Limb (tissue), 2 donors: ENCODE results near the gene RNF19B.
A peak's percentile ranks its signal among the peaks of the same experiment; 100 is the strongest.

Experiments
- DNase-seq, 2 donors: peaks; one replicate each; pipeline ENCODE4 v3.0.0-alpha.2; 2016; ENCODE audit errors: extremely low spot score in 2 of 2

The RNF19B gene

GRCh38 chr1:32901823-32902534 is 62.6 kb downstream of the RNF19B start:
- no peak for DNase-seq

DNA sequence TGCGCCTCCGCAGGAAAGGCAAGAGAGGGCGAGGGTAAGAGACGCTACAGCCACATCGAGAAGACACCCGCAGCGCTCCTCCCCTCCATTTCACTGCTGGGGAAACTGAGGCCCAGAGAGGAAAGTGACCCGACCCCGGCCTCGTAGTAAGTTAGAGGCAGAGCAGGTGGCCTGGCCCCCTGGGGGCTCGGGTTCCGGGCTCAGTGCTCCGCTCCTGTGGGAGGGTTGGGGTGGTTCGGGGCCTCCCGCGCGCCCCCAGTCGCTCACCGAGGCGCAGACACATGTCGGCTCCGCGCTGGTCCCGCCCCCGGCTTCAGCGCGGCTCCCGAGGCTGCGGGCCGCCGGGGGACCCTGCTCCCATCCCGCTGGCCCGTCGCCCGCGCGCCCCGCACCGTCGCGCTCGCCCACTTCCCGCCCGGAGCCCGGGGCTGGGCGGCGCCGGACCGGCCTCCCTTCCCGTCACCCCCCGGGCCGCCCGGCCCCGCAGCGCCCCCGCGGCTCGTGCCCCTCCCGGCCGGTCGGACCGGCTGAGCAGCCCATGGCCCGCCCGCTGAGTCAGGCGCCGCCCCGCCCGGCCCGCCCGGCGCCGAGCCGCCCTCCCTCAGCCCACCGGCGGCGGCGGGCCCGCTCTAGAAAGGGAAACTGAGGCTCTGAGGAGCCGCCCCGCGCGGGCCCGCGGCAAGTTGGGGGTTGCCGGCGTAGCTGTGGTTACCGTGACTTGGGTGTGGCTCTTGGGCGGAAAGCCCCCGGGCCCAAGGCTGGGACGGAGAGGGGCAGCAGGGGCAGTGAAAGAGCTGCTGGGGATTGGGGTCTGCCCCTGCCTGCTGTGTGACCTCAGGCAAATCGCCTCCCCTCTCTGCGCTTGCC is 63.4 kb downstream of the RNF19B start, which contains the start of gene TMEM54:
Gene TMEM54, minus strand, starts transcription at position 434 of the 867 bp plus-strand sequence. Its CDS starts 151 bp downstream, at position 283.
- DNase-seq, result peak in 1 of 2 donors; percentile 59

DNA sequence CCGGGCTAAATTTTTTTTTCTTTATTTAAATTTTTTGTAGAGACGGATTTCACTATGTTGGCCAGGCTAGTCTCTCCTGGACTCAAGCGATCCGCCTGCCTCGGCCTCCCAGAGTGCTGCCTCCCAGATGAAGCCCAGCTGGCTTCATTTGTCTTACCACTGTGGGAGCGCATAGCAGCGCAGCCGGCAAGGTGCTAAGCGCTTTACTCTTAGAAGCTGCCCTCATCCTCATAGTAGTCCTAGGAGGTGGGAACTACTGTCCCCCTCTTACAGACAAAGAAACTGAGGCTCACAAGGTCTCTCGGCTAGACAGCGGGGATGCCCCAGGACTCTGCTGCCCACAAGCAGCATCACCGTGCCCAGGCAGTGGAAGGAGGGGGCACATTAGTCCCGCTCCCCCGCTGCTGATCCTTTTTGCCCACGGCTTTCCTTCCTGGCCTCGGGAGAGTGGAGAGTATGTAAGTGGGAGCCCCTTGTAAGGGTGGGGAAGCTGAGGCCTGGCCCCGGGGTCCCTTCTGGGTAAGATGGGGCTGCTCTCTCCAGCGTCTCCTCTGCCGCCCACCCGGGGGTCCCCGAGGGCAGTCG is 64.1 kb downstream of the RNF19B start:
- no peak for DNase-seq

GRCh38 chr1:32899586-32900296 is 64.9 kb downstream of the RNF19B start:
- DNase-seq, result no peak

DNA sequence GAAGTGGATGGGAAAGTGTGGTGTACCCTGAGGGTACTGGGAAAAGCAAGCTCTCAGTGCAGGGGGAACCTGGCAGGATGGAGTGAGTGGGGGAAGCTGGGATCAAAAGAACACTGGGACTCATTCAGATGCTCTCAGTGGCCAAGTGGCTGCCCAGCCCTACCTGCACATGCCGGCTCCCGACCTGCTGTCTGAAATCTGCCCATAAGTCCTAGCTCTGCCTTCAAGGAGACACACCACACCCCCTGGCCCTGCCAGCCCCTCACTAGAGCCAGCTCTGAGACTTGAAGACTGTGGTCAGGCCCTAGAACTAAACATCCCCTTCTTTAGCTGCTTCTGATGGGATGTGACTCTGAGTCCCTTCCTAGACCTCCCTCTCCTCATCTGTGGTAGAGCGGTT is 65.7 kb downstream of the RNF19B start:
- no peak for DNase-seq

DNA sequence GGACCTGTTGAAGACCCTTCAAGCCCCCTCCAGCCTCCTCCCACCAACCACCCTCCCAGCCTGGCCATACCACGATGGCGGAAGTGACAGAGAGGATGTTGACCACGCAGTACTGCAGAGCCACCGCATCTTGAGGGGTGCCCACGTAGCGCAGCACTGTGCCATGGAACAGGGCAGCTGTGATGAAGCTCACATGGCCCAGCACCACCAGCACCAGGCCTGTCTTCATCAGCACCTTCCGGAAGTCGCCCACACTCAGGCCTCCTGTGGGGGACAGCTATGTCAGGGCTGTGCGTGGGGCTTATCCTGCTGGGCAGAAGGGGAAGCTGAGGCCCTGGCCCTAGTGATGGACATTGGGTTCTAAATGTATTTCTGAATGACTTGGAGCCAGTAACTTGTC is 66.6 kb downstream of the RNF19B start:
- no peak for DNase-seq

DNA sequence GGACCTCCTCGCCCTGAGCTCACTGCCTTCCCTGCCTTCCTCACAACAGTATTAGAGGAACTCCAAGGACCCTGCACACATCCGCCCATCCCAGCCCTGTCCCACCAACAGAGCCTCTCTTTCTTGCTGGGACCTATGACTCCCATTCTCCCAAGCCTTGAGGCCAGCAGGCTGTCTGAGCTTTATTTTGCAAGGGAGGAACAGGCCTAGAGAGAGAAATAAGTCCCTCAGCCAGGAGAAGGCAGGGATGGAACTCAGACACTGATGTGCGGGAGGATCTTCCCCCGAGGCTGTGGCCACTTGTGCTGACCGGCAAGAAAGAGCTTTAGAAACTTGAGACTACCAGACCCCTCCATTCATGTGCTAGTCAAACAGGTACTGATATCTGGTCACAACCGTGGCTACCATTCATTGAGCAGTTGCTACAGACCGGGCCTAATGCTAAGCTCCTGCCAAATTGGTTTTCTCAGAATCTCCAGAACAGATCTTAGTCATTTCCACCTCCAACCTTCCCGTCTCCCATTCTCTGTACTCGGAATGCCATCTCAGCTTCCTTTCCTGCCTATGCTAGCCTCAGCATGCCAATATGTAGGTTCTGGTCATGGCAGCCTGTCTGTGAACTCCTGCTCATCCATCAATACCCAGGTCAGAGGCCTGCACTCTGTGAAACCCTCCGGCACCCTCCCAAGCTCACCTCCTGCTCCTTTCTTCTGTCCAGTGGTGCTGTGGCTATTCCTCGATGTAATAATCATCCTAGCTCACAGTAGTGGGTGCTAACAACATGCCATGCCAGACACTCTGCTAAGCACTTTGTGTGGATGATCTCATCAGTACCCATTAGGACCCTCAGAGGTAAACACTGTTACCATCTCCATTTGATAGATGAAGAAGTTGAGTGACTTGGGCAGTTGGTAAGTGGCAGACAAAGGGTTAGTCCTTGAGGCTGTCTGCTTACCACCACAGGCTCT is 67.2 kb downstream of the RNF19B start:
- DNase-seq, result no peak

DNA sequence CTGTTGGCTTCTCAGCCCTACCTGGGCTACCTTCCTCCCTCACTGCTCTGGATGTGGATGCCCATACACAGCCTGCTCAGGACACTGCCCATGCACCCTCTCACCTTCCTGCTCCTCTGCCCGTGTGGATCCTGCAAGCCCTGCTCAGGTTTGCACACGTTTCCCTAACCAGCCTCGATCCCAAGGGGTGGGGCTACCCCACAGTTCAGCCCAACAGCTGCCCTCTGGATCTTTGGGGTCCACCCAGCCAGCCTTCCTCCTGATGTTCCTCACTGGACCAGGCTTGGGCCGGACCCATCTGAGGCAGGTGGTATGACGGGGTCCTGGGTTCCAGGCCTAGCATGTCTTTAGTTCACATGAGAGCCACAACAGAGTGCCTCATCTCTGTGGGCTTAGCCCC is 68.2 kb downstream of the RNF19B start:
- DNase-seq, result no peak

GRCh38 chr1:32895325-32896215 is 69.0 kb downstream of the RNF19B start:
- DNase-seq, result no peak

- DNase-seq, result no peak
Observed at GRCh38 chr1:32894681-32895080, 69.9 kb downstream of the RNF19B start.

DNA sequence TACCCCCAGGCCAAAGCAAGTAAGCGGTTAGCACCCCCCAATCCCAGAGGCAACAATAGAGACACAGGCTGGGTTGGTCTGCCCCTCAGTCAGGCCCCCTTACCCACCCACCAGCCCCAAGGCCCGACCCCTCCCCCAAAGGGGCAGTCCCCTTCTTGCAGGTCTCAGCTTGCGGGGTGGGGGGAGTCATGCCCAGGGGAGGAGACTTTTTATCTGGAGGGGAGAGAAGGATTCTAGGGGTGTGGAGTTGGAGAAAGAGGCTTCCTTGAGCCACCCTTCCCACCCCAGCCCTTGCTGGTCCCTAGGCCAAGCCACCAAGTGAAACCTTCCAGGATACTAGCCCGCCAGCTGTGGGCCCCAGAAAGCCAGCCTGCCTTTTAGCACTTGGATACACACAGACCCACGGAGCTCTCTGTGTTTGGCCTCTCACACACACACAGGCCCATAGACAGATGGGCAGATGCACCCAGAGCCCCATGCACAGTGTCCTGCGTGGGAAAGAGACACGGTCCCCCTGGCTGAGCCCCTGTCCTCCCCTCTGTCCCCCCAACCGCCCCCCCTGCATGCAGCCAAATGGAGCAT is 70.5 kb downstream of the RNF19B start:
- DNase-seq, result peak in 1 of 2 donors; percentile 70

GRCh38 chr1:32893198-32894018 is 71.2 kb downstream of the RNF19B start:
- peak in 1 of 2 donors; percentile 79 for DNase-seq

- DNase-seq, result peak in 1 of 2 donors; percentile 79
Observed at GRCh38 chr1:32892368-32893197, 72.0 kb downstream of the RNF19B start.

DNA sequence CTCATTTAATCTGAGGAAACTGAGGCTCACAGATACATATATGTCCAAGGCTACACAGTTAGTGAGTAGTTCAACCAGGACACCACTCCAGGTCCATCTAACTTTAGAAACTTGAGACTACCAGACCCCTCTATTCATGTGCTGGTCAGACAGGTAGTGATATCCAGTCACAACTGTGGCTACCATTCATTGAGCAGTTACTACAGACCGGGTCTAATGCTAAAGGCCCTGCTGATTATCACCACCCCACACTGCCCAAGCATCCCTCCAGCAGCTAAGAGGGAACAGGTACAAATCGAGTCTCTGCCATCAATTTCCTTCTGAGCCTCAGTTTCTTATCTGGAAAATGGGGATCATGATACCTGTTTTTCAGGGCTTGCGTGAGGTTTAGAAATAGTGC is 73.0 kb downstream of the RNF19B start:
- DNase-seq, result no peak

DNA sequence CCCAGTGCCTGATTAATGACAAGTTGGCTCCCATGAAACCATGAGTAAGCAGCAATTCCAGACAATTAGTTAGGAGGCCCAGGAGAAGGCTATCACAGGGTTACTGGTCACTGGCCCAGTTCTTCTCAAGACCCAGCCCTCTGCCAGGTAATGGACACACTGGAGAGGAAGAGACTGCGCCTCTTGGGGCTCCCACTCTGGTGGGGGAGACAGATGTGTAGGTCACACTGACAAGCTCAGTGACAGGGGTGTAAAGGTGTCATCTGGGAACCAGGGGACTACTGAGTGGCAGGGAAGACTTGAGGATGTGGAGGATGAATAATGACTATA is 73.4 kb downstream of the RNF19B start:
- no peak for DNase-seq

GRCh38 chr1:32890516-32891240 is 73.9 kb downstream of the RNF19B start:
- no peak for DNase-seq
